Measurements from ENCODE around the gene TUBAL3.

DNA sequence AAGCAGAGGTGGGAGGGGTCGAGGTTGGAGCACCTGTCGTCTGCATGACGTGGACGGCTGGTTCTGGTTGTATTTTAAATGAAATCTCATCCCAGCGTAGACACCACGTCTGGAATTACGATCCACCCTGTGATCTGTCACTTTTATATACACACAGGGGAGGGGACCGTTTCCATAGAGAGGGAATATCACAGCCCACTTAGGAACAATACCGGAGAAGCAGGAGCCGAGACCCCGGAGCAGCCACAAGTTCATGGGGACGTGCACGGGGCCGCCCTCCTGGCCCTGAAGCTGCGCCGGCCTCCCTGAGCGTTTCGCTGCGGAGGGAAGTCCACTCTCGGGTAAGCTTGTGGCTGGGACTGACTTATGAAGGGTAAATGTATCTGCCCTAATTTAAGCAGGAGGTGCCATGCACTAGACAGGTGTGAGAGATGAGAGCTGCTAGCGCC is 39.7 kb downstream of the TUBAL3 start, which contains the start of gene UCN3:
- TF ChIP-seq, protein P1, sequence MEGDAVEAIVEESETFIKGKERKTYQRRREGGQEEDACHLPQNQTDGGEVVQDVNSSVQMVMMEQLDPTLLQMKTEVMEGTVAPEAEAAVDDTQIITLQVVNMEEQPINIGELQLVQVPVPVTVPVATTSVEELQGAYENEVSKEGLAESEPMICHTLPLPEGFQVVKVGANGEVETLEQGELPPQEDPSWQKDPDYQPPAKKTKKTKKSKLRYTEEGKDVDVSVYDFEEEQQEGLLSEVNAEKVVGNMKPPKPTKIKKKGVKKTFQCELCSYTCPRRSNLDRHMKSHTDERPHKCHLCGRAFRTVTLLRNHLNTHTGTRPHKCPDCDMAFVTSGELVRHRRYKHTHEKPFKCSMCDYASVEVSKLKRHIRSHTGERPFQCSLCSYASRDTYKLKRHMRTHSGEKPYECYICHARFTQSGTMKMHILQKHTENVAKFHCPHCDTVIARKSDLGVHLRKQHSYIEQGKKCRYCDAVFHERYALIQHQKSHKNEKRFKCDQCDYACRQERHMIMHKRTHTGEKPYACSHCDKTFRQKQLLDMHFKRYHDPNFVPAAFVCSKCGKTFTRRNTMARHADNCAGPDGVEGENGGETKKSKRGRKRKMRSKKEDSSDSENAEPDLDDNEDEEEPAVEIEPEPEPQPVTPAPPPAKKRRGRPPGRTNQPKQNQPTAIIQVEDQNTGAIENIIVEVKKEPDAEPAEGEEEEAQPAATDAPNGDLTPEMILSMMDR (IDR thresholded peaks at IDR 0.05) = no peak
- TF ChIP-seq POLR2A (IDR thresholded peaks at IDR 0.05) (no peak), POLR2AphosphoS5 (IDR thresholded peaks at IDR 0.05) (no peak)
